ENCODE measurements around the gene WASF2.

The WASF2 gene

GRCh38 chr1:27520651-27521050, 30.7 kb upstream of the WASF2 start:
- DNase-seq (ENCODE audit: low read depth): no peak
- no peak overlapping the region for H3K4me3 ChIP-seq (ENCODE audit: low read length)

GRCh38 chr1:27519331-27520258, 29.6 kb upstream of the WASF2 start:
- H3K4me3 ChIP-seq (ENCODE audit: low read length): no peak overlapping the region
- DNase-seq (ENCODE audit: low read depth): no peak
- TF ChIP-seq, protein P1, sequence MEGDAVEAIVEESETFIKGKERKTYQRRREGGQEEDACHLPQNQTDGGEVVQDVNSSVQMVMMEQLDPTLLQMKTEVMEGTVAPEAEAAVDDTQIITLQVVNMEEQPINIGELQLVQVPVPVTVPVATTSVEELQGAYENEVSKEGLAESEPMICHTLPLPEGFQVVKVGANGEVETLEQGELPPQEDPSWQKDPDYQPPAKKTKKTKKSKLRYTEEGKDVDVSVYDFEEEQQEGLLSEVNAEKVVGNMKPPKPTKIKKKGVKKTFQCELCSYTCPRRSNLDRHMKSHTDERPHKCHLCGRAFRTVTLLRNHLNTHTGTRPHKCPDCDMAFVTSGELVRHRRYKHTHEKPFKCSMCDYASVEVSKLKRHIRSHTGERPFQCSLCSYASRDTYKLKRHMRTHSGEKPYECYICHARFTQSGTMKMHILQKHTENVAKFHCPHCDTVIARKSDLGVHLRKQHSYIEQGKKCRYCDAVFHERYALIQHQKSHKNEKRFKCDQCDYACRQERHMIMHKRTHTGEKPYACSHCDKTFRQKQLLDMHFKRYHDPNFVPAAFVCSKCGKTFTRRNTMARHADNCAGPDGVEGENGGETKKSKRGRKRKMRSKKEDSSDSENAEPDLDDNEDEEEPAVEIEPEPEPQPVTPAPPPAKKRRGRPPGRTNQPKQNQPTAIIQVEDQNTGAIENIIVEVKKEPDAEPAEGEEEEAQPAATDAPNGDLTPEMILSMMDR (conservative IDR thresholded peaks at IDR 0.05; ENCODE audit: low read length): no peak

More at GRCh38 chr1:27520651-27521050, 30.7 kb upstream of the WASF2 start:
- TF ChIP-seq, protein P1 (conservative IDR thresholded peaks at IDR 0.05; ENCODE audit: low read length): no peak

DNA sequence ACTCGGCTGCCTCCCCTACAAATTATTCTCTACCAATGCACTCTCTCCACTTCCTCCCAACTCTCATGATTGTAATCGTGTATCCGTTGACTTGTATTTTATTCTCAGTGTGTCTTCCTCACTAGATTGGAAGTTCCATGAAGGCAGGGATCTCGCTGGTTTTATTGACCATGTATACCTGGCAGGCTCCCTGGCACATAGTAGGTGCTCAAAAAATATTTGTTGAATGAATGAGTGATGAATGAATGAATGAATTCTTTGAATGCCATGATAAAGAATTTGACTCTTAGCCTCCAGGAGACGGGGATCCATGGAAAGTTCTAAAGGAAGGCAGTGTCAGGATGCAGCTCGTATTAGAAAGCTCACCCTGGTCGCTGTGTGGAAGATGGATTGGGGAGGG, 28.8 kb upstream of the WASF2 start:
- H3K4me3 ChIP-seq (ENCODE audit: low read length): no peak overlapping the region
- TF ChIP-seq, protein P1 (conservative IDR thresholded peaks at IDR 0.05; ENCODE audit: low read length): no peak
- DNase-seq (ENCODE audit: low read depth): no peak

DNA sequence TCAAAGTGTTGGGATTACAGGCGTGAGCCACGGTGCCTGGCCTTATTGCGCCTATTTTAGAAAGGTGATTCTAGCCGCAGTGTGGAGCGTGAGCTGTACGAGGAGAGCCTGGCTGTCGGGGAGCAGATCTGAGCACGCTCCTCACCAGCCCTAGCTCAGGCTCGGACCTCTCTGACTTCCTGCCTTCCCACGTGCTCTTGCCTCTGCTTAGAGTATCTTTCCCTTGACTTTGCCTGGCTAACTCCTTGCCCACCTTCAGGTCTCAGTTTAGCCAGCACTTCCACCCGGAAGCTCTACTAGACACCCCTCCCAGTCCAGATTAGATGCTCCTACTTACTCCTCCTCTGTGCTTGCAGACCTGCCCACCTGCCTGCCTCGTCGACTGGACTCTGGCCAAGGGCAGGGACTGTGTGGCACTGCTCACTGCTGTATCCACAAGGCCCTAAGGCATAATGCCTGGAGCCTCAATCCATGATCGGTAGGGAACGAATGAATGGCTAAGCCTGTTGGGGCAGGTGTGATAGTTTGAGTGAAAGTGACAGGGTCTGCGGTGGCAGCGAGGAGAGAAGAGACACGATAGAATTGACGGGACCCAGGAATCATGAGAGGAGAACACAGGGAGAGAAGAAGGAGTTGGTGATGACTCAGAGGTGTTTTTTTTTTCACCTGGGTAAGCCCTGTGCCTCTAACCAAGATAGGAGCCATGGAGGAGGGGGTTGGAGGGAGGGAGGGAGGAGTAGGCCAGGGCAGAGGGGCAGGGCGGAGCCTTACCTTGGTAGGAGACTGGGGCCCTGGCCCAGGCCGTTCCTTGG, 28.1 kb upstream of the WASF2 start:
- H3K4me3 ChIP-seq (ENCODE audit: low read length): no peak overlapping the region
- DNase-seq (ENCODE audit: low read depth): no peak

GRCh38 chr1:27517301-27517700, 27.3 kb upstream of the WASF2 start:
- TF ChIP-seq, protein P1 (conservative IDR thresholded peaks at IDR 0.05; ENCODE audit: low read length): no peak
- no peak overlapping the region for H3K4me3 ChIP-seq (ENCODE audit: low read length)
- DNase-seq (ENCODE audit: low read depth): no peak

More for the DNA sequence above, 28.1 kb upstream of the WASF2 start:
- TF ChIP-seq, protein P1 (conservative IDR thresholded peaks at IDR 0.05; ENCODE audit: low read length): no peak

DNA sequence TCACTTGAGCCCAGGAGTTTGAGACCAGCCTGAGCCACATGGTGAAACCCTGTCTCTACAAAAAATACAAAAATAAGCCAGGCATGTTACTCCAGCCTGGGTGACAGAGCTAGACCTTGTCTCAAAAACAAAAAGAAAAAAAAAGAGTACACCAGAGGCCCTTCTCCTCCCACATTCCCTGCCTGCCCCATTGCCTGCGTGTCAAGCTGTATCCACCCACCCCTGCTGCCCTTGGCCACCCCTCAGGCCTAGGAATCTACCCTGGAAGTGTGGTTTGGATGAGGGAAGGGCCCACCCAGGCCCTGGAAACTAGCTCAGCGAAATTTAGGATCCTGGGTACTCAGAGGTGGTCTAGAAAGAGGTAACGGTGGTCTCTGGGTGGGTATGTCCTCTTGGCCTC, 25.7 kb upstream of the WASF2 start:
- DNase-seq (ENCODE audit: low read depth): no peak
- no peak overlapping the region for H3K4me3 ChIP-seq (ENCODE audit: low read length)
- TF ChIP-seq, protein P1 (conservative IDR thresholded peaks at IDR 0.05; ENCODE audit: low read length): no peak
